ENCODE measurements around the gene SHROOM3.

Gene SHROOM3

GRCh38 chr4:76830964-76831703 lies 396.1 kb downstream of the SHROOM3 start:
- peak overlapping the region; percentile 71 for H3K27ac ChIP-seq
- no peak for TF ChIP-seq ZFX (IDR thresholded peaks at IDR 0.05; ENCODE audit: borderline replicate concordance)
- no peak for TF ChIP-seq CTCF (IDR thresholded peaks at IDR 0.05)

- H3K27ac ChIP-seq, result peak overlapping the region; percentile 71
- no peak for TF ChIP-seq CTCF (IDR thresholded peaks at IDR 0.05)
- no peak for TF ChIP-seq ZFX (IDR thresholded peaks at IDR 0.05; ENCODE audit: borderline replicate concordance)
Observed at GRCh38 chr4:76831711-76832373, 396.8 kb downstream of the SHROOM3 start.
